GM21367 (cell line): ENCODE results near the gene PDK4.
"Not testable (repeated sequence)": the region's sequence is repeated elsewhere in the genome, so short reads cannot be mapped to it uniquely, and the experiment has no call there.

Experiments
- ATAC-seq: cut with Tn5 transposase; IDR thresholded peaks from one replicate; pipeline ENCODE4 v1.9.1; 2021; ENCODE audit not compliant: unreplicated experiment

PDK4 gene

GRCh38 chr7:95605275-95605674, 9.0 kb upstream of the PDK4 start:
- ATAC-seq, result no peak

- not testable (repeated sequence) for ATAC-seq
Measured at GRCh38 chr7:95604811-95605210, 8.5 kb upstream of the PDK4 start.

GRCh38 chr7:95604397-95604796, 8.1 kb upstream of the PDK4 start:
- ATAC-seq, result not testable (repeated sequence)

GRCh38 chr7:95602421-95602820, 6.1 kb upstream of the PDK4 start:
- no peak for ATAC-seq

GRCh38 chr7:95601316-95601715, 5.0 kb upstream of the PDK4 start:
- no peak for ATAC-seq

GRCh38 chr7:95599069-95599468, 2.8 kb upstream of the PDK4 start:
- no peak for ATAC-seq

GRCh38 chr7:95598511-95598910, 2.2 kb upstream of the PDK4 start:
- no peak for ATAC-seq

- no peak for ATAC-seq
Measured at GRCh38 chr7:95595746-95596197, 544 bp downstream of the PDK4 start.

- no peak for ATAC-seq
Measured at GRCh38 chr7:95594185-95594584, 2.1 kb downstream of the PDK4 start.

- ATAC-seq, result no peak
Measured at GRCh38 chr7:95593343-95593742, 3.0 kb downstream of the PDK4 start.

- no peak for ATAC-seq
Measured at GRCh38 chr7:95592570-95592969, 3.7 kb downstream of the PDK4 start.

GRCh38 chr7:95590387-95591248, 5.7 kb downstream of the PDK4 start:
- no peak for ATAC-seq

GRCh38 chr7:95589766-95590165, 6.5 kb downstream of the PDK4 start:
- ATAC-seq, result no peak

GRCh38 chr7:95589031-95589430, 7.3 kb downstream of the PDK4 start:
- no peak for ATAC-seq

- no peak for ATAC-seq
Measured at GRCh38 chr7:95586951-95587301, 9.4 kb downstream of the PDK4 start.

GRCh38 chr7:95585426-95585789, 10.9 kb downstream of the PDK4 start:
- ATAC-seq, result no peak

GRCh38 chr7:95584769-95585425, 11.4 kb downstream of the PDK4 start:
- no peak for ATAC-seq

GRCh38 chr7:95583834-95584621, 12.3 kb downstream of the PDK4 start:
- ATAC-seq, result no peak

GRCh38 chr7:95582578-95583293, 13.6 kb downstream of the PDK4 start:
- no peak for ATAC-seq

GRCh38 chr7:95581467-95581866, 14.8 kb downstream of the PDK4 start:
- ATAC-seq, result no peak

- ATAC-seq, result no peak
Measured at GRCh38 chr7:95579318-95579717, 17.0 kb downstream of the PDK4 start.
